GM21825 (cell line): ENCODE data around the gene WEE1.

ENCODE experiments used
- ATAC-seq: cut with Tn5 transposase; IDR thresholded peaks from one replicate; pipeline ENCODE4 v1.9.1; 2021; ENCODE audit warnings: mild to moderate bottlenecking, moderate library complexity; ENCODE audit not compliant: unreplicated experiment

Gene WEE1

DNA sequence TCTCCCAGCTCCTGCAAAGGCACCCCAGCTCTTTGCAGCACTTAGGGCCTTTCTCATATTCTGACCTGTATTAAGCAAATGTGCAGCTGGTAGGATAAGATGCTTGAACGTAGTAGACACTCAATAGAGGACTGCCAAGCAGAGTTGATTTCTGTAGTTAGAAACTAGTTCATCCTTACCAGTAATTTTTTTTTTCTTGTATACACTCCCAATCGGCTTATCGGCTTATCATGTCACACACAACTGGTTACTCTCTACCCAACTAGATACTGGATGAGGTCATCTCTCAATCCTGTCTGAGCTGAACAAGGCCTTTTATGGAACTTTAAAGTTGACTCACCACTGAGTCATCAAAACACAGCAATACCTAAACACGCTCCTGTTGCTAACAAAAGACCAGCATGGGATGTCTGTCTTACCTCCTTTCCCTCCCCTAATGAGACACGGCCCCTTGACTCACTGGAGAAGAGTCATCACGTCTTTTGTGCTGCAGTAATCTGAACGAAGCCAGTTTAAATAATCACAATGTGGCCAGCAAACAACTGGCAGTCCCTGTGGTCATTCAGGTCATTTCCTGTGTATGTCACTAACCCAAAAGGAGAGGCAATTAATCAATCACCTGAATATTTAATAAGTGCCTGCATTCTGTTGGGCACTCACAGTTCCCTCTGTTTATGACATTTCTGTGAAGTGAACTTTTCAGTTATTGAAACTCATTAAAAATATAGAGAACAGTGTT is 7.5 kb upstream of the WEE1 start:
- peak; percentile 83 for ATAC-seq

DNA sequence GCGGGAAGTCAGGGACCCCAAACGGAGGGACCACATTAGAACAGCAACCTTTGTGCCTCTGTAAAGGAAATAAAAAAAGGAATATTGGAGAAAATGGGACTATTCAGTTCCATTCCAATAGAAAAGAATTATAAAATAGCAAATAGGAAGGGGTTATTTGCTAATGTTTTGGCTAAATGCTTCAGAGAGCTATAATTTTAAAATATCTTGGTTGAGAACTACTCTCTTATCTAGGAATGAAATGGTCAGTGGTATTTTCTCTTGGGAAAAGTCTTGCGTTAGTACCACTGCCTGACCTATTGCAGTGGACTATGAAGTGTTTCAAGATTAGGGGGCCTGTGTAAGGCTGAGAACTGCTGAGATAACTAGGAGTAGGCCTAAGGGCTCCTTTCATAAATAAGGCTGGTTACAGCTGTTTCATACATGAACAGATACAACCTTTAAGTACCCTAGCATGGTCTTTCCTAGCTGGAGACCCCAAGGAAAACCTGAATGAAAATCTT is 6.9 kb upstream of the WEE1 start:
- no peak for ATAC-seq

DNA sequence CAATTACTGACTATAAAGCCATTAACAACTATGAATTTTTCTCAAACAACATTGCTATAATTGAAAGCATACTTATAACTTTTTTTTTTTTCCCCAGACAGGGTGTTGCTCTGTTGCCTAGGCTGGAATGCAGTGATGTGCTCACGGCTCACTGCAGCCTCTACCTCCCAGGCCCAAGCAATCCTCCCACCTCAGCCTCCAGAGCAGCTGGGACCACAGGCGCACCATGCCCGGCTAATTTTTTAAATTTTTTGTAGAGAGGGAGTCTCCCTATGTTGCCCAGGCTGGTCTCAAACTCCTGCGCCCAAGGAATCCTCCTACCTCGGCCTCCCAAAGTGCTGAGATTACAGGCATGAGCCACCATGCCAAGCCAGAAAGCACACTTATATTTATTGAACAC is 6.1 kb upstream of the WEE1 start:
- ATAC-seq, result no peak

DNA sequence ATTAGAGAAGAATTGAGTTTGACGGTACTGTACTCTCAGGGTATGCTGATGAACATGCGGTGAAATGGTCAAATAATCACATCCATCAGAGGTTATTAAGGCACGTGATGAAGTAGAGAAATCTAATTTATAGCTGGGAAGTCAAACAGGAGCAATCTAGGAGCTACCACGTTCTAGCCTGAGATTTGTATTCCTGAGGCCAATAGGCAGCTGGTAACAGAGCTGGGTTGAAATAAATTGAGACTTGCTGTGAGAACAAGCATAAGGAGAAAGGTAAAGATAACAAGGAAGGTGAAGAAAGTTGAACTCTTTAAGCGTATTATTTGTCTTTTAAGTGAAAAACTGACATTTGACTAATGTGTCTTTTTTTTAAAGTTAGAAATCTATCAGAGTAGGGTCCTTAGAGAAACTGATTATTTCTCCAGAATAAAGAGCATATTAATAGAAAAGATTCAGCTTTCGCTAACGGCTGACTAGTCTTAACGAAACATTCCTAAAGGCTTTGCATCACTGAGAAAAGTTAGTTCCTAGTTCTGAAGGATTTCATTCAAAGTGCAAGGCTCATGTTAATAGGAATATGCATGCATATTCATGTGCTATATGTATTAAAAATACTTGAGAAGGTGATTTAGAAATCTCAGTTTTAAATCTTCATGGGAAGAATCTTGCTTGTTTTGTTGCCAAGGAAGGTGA is 5.2 kb upstream of the WEE1 start:
- no peak for ATAC-seq

DNA sequence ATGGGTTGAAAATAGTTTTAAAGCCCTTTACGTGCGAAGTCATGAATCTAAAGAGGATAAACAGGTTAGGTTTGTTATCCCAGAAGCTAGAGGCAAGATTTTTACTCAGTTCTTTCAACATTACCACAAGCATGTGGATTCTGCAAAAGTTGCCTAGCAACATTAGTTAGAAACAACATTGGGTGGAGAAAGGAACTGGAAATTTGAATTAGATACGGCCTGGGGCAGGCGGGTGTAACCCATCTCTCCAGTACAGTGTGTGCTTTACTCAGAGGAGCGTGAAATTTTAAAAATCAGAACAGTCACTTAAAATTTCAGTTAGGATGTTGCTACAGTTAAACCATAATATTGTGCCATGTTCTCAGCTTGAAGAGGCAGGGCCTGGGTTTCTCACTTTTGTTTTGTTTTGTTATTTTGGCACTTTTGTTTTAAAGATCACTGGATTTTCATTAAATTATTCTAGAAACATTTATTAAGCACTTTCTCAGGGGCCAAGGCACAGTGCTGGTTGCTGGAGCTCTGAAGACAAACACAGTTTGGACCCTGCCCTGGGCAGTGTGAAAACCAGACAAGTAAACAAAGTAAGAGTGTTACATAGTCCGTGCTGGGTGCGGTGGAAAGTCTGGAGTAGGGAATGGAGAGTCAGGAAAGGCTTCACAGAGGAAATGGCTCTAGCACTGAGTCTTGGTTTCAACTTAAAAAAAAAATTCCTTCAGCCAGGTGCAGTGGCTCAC is 4.4 kb upstream of the WEE1 start:
- no peak for ATAC-seq

DNA sequence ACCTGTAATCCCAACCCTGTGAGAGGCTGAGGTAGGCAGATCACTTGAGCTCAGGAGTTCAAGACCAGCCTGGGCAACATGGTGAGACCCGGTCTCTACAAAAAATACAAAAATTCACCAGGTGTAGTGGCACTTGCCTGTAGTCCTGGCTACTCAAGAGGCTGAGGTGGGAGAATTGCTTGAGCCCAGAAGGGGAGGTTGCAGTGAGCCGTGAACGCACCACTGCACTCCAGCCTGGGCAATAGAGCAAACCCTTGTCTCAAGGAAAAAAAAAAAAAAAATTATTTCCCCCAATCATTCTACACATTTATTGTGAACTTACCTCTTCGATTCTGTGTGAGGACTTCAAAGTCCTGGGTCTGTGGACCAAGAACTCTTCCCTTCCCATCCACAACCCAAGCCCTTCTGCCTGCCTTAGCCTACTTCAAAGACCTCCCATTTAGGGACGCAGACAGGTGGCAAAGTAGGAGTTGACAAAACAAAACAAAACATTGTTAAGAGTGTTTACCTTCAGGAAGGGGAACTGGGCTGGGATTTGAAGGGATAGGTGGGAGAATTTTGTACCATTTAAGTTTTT is 3.8 kb upstream of the WEE1 start:
- ATAC-seq, result no peak

DNA sequence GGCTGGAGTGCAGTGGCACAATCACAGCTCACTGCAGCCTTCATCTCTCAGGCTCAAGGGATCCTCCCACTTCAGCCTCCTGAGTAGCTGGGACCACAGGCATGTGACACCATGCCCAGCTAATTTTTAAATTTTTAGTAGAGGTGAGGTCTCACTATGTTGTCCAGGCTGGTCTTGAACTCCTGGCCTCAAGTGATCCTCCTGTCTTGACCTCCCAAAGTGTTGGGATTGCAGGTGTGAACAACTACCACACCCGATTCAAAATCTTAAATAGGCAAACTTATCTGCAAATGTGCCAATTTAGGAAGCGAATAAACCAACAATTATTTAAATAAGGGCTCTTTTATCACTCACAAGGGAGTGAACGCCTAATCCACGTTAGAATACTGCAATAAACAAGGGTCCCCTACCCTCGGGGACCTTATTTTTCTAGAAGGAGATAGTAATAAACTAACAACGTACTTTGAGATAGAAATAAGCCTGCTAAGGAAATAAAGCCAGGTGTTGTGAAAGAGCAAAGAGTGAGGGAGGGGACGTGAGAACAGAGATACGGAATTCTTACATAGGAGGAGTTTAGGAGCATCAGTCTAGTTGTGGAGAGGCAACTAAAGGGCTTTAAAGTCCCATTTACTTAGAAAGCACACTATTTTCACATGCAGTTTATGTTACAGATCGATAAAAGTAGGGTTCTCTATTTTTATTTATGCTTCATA is 3.0 kb upstream of the WEE1 start:
- no peak for ATAC-seq

DNA sequence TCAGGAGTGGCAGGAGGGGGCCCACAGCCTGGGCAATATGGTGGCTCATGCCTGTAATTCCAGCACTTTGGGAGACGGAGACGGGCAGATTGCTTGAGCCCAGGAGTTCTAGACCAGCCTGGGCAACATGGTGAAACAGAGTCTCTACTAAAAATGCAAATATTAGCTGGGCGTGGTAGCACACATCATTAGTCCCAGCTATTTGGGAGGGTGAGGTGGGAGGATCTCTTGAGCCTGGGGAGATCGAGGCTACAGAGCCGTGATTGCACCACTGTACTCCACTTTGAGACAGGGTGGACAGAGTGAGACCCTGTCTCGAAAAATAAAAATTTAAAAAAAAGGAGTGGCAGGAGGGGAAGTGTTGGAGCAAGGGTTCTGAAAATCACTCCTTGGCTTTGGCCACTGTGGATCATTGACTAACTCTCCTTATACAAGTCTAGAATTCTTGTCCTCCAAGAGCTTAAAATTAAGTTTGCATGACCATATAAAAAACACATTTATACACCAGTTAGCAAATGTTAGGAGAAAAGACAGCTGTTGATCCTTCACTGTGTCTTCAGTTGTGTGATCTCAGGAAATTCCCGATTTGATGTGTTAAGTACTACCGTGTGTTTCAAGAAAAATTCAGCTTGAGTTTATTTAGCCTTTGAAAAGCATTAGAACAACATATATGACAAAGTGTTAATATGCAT is 2.3 kb upstream of the WEE1 start:
- no peak for ATAC-seq

DNA sequence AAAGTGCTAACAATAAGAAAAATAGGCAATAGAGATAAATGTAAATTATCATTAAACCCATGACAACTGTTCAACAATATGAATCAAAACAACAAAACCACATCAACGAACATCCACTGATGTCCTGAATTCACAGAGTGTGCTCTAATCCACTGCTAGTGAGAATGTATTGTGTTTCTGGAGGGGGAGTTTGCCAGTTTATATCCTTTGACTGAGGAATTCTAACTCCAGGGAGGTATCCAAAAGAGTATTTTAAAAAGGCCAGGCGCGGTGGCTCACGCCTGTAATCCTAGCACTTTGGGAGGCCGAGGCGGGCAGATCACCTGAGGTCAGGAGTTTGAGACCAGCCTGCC is 1.7 kb upstream of the WEE1 start:
- ATAC-seq, result no peak

DNA sequence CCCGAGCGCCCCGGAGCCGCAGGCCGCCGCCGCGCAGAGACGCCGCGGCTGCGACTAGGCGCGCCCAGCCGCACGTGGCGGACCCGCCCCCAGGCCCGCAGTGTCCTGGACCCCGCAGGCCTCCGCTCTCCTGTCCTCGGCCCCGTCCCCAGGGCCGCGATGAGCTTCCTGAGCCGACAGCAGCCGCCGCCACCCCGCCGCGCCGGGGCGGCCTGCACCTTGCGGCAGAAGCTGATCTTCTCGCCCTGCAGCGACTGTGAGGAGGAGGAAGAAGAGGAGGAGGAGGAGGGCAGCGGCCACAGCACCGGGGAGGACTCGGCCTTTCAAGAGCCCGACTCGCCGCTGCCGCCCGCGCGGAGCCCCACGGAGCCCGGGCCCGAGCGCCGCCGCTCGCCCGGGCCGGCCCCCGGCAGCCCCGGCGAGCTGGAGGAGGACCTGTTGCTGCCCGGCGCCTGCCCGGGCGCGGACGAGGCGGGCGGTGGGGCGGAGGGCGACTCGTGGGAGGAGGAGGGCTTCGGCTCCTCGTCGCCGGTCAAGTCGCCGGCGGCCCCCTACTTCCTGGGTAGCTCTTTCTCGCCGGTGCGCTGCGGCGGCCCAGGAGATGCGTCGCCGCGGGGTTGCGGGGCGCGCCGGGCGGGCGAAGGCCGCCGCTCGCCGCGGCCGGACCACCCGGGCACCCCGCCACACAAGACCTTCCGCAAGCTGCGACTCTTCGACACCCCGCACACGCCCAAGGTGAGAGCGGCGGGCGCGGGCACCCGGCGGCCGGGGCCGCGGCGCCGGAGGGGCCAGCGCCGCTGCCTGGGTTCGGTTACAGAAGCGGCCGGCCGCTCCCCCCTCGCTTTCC is 528 bp downstream of the WEE1 start:
- ATAC-seq, result peak; percentile 6

DNA sequence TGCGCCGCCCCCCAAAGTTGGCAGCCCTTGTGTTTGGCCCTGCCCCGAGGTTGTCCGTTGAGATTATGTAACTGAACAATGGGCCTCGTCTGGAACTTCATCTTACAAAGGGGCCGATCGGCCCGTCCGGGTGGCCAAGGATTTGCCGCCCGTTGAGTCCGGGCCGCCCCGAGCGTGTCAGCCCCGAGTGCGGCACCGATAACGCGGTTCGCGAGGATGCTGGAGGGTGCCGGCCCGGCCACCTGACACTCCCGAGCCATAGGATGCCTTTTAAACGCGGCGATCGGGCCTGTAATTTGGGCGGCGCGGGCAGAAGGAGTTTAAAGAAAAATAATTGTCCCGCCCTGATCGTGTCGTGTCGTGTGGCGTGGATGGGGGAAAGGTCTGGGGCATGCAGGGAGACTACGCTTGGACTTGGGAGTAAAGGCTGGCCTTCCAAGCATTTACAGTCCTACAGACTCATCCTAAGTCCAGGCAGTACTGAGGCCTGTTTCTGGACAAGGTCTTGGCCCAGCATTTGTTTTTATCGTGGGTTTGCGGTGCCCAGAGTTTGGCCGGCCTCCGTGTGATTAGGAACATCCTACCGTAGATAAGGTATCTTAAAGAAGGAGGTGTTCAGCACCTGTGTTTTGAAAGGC is 1.3 kb downstream of the WEE1 start:
- no peak for ATAC-seq

DNA sequence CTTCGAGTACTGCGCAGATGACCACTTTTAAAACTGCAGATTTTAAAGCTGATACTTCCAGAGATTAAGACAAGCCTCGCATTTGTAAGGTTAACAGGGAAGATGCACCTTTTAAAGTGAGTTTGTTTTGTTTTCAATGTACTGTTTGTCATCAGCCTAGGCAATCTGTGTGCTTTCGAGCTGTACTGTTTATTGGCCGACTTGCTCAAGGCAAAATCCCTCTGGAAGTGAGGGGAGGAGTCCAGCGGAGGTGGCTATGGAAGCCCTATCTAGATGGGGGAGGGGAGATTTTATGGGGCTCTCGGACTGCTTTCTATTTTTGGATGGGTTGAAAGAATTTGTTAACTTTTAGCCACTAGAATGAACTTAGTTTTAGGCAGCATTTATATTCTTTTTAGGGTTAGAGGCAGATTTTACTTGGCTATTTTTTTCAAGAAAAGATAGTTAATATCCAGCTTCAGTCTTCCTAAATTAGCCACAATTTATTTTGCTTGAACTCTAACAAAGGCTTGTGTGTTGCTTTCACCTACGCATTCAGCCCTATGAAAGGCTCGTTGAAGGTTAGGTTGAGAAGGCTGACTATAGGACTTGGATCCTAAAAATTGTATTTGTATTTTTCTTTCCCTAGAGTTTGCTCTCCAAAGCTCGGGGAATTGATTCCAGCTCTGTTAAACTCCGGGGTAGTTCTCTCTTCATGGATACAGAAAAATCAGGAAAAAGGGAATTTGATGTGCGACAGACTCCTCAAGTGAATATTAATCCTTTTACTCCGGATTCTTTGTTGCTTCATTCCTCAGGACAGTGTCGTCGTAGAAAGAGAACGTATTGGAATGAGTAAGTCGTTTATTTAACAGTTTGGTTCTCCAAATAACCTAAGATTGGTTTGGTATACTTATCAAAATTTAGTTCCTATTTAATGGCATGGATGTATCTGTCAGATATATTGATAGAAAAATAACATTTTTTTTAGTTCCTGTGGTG is 2.1 kb downstream of the WEE1 start:
- no peak for ATAC-seq

DNA sequence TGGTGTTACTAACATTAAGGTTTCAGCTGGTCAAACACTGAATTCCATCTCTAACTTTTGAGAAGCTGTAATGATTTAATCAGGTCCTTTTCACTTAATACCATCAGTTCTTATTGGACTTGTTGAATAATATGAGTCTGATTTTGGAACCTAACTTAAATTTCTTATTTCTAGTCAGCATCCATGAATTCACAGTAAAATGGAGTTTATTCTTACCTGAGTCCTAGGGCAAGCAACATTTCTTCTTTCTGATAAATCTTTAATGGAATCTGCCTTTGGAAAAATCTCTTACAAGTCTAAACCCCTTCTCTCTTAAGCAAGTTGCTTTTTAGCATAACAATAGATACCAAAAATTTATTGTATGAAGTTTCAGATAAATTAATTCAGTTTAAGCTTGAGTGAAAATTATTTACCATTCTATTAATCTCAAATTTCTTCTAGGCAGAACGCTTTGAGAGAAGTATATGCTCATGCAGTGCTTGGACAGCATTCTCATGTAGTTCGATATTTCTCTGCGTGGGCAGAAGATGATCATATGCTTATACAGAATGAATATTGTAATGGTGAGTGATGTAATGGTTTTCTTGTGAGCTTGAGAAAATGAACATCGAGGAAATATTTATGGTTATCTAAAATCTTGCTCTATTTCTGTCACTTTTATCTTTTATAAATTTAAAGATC is 3.4 kb downstream of the WEE1 start:
- ATAC-seq, result no peak

DNA sequence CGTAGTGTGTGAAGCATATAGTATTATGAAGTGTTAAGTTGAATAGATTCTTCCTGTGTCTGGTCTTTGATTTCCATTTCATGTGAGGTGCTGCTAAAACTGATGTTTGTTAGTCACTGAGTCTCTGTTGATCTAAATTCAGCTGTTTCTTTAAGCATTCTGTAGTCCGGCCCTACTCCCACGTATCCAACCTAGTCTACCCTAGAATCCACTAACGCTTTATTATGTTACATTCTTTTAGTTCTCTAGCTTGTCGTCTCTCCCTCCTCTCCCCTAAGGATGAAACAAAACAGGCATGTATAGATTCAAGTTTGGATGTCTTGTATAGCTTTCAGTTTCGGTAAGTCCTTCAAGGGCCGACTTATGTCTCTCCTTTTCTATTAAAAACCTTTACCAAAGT is 4.1 kb downstream of the WEE1 start:
- ATAC-seq, result no peak

DNA sequence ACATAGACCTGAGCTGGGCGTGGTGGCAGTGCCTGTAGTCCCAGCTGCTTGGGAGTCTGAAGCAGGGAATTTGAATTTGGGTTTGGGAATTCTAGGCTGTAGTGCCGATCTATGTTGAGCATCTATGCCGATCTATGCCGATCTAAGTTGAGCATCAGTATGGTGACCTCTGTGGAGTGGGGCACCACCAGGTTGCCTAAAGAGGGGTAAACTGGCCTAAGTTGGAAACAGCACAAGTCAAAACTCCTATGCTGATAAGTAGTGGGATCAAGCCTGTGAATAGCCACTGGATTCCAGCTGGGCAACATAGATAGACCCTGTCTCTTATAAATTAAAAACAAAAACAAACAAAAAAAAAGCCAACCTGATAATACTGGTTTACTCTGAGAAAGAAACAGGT is 7.4 kb downstream of the WEE1 start:
- no peak for ATAC-seq

DNA sequence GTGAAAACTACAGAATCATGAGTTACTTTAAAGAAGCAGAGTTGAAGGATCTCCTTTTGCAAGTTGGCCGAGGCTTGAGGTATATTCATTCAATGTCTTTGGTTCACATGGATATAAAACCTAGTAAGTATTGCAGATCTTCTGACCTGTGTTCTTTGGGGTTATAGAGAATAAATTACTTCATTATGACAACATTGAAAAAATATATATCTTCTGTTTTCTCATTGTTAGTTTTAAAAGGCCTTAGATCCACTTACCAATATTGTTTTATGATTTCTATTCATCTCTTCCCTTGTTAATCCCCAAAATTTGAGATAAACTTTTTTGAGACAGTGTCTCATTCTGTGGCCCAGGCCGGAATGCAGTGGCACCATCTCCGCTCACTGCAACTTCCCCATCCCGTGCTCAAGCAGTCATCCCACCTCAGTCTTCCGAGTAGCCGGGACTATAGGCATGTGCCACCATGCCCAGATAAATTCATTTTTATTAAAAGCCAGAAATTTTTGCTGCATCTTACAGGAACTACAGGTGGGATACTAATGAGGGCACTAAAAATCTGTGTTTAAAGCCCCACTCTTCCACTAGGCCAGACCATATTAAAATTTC is 8.2 kb downstream of the WEE1 start:
- no peak for ATAC-seq

DNA sequence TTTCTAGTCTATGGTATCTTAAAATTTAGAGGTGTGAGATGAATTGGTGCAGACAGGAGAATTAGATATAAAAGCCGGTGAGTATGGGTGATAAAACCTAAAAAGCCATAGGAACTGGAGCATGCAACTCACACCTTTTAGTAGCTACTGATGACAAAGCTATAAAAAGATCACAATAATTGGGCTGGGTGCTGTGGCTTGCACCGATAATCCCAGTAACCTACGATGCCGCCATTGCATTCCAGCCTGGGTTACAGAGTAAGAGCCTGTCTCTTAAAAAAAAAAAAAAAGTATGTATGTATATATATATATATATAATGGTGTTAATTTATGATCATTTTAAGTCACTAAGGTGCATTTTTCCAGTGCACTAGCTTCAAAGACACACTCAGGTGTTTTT is 17.2 kb downstream of the WEE1 start:
- ATAC-seq, result no peak
